ENCODE results near the gene MAP3K12.
"Not testable (repeated sequence)": the region's sequence is repeated elsewhere in the genome, so short reads cannot be mapped to it uniquely, and the experiment has no call there.

The MAP3K12 gene
- 0.29 to 19.6 (median 9.0) reads per million in 17 experiments for total RNA-seq

GRCh38 chr12:53499266-53500141 is at the start of gene MAP3K12:
MAP3K12 (minus strand) TSS chr12:53499458; CDS start chr12:53487391, 12,067 bp downstream.
- DNase-seq = peak; percentile 26 to 75 (median 56)

GRCh38 chr12:53548354-53548753 is 49.1 kb upstream of the MAP3K12 start:
- not testable (repeated sequence) for DNase-seq

GRCh38 chr12:53543539-53543938 is 44.3 kb upstream of the MAP3K12 start:
- peak; percentile 53 to 73 (median 72) for DNase-seq

- no peak for DNase-seq
Measured at GRCh38 chr12:53539526-53539925, 40.3 kb upstream of the MAP3K12 start.

GRCh38 chr12:53538209-53538689 is 39.0 kb upstream of the MAP3K12 start:
- DNase-seq = no peak

- DNase-seq = no peak
Measured at GRCh38 chr12:53536962-53537361, 37.7 kb upstream of the MAP3K12 start.

- peak; percentile 25 to 77 (median 68) for DNase-seq
Measured at GRCh38 chr12:53533471-53533870, 34.2 kb upstream of the MAP3K12 start.

GRCh38 chr12:53532524-53533445 is 33.5 kb upstream of the MAP3K12 start:
- no peak for DNase-seq

- no peak for DNase-seq
Measured at GRCh38 chr12:53532021-53532420, 32.8 kb upstream of the MAP3K12 start.

GRCh38 chr12:53530920-53531319 is 31.7 kb upstream of the MAP3K12 start:
- DNase-seq = no peak

- DNase-seq = no peak
Measured at GRCh38 chr12:53530061-53530460, 30.8 kb upstream of the MAP3K12 start.

GRCh38 chr12:53524476-53524875 is 25.2 kb upstream of the MAP3K12 start:
- DNase-seq = no peak

- no peak for DNase-seq
Measured at GRCh38 chr12:53523131-53523530, 23.9 kb upstream of the MAP3K12 start.

GRCh38 chr12:53518381-53518780 is 19.1 kb upstream of the MAP3K12 start:
- DNase-seq = no peak

- DNase-seq = no peak
Measured at GRCh38 chr12:53516758-53517455, 17.6 kb upstream of the MAP3K12 start.

GRCh38 chr12:53515291-53515680 is 16.0 kb upstream of the MAP3K12 start:
- no peak for DNase-seq

GRCh38 chr12:53514628-53515290 is 15.5 kb upstream of the MAP3K12 start:
- no peak for DNase-seq

GRCh38 chr12:53513712-53514410 is 14.6 kb upstream of the MAP3K12 start:
- DNase-seq = no peak

GRCh38 chr12:53510181-53510812 is 11.0 kb upstream of the MAP3K12 start:
- no peak for DNase-seq

GRCh38 chr12:53508534-53509170 is 9.4 kb upstream of the MAP3K12 start:
- DNase-seq = peak; percentile 90 to 95 (median 92)
